OCI-LY7 (cell line): ENCODE data around the gene SUSD3. TPM values are rescaled to one million over a fixed set of nuclear protein-coding genes. Genes with fewer than 3 reads are reported as not detected.

ENCODE experiments used
- BruUV-seq: library from RNA; stranded (reverse); fragments of 400-500 nt; replicated peaks from 2 replicates; lab custom pipeline; 2021; lab: Mats Ljungman, UMichigan
- CTCF ChIA-PET: fragments of 300-600 bp; sonication (Branson Sonifier 250); formaldehyde crosslinking; loops from one replicate; lab custom pipeline; 2022; ENCODE audit warnings: antibody characterized with exemption; ENCODE audit not compliant: unreplicated experiment; lab: Charles Lee
- POLR2A ChIA-PET: fragments of 300-600 bp; sonication (Branson Sonifier 250); formaldehyde crosslinking; loops from one replicate; lab custom pipeline; 2022; ENCODE audit warnings: antibody characterized with exemption; lab: Charles Lee
- DNase-seq: peaks from one replicate; pipeline ENCODE4 v3.0.0-alpha.2; 2015; ENCODE audit warnings: low spot score
- H2AFZ ChIP-seq: fragments of 200-600 bp; sonication (generic), shearing (Covaris generic); 2 replicates; pipeline ENCODE4 v1.6.1; 2014; ENCODE audit warnings: mild to moderate bottlenecking, antibody characterized with exemption, low read length, moderate library complexity
- H3K27ac ChIP-seq: fragments of 200-600 bp; sonication (generic); 2 replicates; pipeline ENCODE4 v1.5.1; 2014; ENCODE audit warnings: mixed run types, low read depth, mild to moderate bottlenecking, moderate library complexity, low read length, inconsistent platforms; ENCODE audit not compliant: poor library complexity, severe bottlenecking
- H3K36me3 ChIP-seq: fragments of 200-600 bp; sonication (generic); 2 replicates; pipeline ENCODE4 v1.6.1; 2014; ENCODE audit warnings: mild to moderate bottlenecking, antibody characterized with exemption, low read length, moderate library complexity, mixed read lengths; ENCODE audit not compliant: insufficient read depth
- H3K4me1 ChIP-seq: fragments of 200-600 bp; sonication (generic); 2 replicates; pipeline ENCODE4 v1.5.1; 2014; ENCODE audit warnings: mild to moderate bottlenecking, low read length; ENCODE audit not compliant: insufficient read depth, poor library complexity, severe bottlenecking
- H3K4me2 ChIP-seq: fragments of 200-600 bp; sonication (generic); 2 replicates; pipeline ENCODE4 v1.6.1; 2014; ENCODE audit warnings: mild to moderate bottlenecking, low read length
- H3K4me3 ChIP-seq: fragments of 200-600 bp; sonication (generic); 2 replicates; pipeline ENCODE4 v1.5.1; 2014; ENCODE audit warnings: mild to moderate bottlenecking, low read depth, low read length; ENCODE audit not compliant: poor library complexity, severe bottlenecking
- H3K79me2 ChIP-seq: fragments of 200-600 bp; sonication (generic); 2 replicates; pipeline ENCODE4 v1.6.1; 2016; ENCODE audit warnings: low read depth, mild to moderate bottlenecking, low read length, moderate library complexity, mixed read lengths; ENCODE audit not compliant: insufficient read depth
- H3K9me2 ChIP-seq: fragments of 200-600 bp; sonication (generic); 2 replicates; pipeline ENCODE4 v1.6.1; 2016; ENCODE audit warnings: mild to moderate bottlenecking, low read length, mixed read lengths; ENCODE audit not compliant: insufficient read depth
- H3K9me3 ChIP-seq: fragments of 200-600 bp; sonication (generic); 2 replicates; pipeline ENCODE4 v1.6.1; 2014; ENCODE audit warnings: mild to moderate bottlenecking, mixed run types, low read length, mixed read lengths
- H4K20me1 ChIP-seq: fragments of 200-600 bp; sonication (generic); 2 replicates; pipeline ENCODE4 v1.6.1; 2014; ENCODE audit warnings: mild to moderate bottlenecking, antibody characterized with exemption, low read length, moderate library complexity, mixed read lengths; ENCODE audit not compliant: insufficient read depth
- EZH2phosphoT487 ChIP-seq: fragments of 200-600 bp; sonication (generic); IDR thresholded peaks from 2 replicates; pipeline ENCODE4 v1.6.1; 2018; ENCODE audit warnings: low read depth, borderline replicate concordance, mild to moderate bottlenecking, mixed run types, antibody characterized with exemption, low read length, moderate library complexity, mixed read lengths
- intact Hi-C: fragments of 100-400 bp; cut with micrococcal nuclease; formaldehyde crosslinking; loops from one replicate; pipeline ENCODE4 v1.10.0; 2022; ENCODE audit not compliant: unreplicated experiment
- total RNA-seq, 2 experiments: library from RNA; depleted of rRNA in 1 of 2; stranded (reverse); fragments of >200 nt in 1 of 2; shearing (Covaris generic) in 1 of 2; gene quantifications; 2 replicates each; pipeline ENCODE4 v1.2.3, GENCODE V29; 2014 to 2022
- TF ChIP-seq, protein P1 (sequence below): fragments of 200-600 bp; sonication (generic); conservative IDR thresholded peaks from 2 replicates; pipeline ENCODE4 v1.5.1; 2014; ENCODE audit warnings: mild to moderate bottlenecking, antibody characterized with exemption, low read length, moderate library complexity, mixed read lengths

SUSD3 gene
- total RNA-seq, 2 experiments from 2014 or later, result 94.1 to 201 TPM

DNA sequence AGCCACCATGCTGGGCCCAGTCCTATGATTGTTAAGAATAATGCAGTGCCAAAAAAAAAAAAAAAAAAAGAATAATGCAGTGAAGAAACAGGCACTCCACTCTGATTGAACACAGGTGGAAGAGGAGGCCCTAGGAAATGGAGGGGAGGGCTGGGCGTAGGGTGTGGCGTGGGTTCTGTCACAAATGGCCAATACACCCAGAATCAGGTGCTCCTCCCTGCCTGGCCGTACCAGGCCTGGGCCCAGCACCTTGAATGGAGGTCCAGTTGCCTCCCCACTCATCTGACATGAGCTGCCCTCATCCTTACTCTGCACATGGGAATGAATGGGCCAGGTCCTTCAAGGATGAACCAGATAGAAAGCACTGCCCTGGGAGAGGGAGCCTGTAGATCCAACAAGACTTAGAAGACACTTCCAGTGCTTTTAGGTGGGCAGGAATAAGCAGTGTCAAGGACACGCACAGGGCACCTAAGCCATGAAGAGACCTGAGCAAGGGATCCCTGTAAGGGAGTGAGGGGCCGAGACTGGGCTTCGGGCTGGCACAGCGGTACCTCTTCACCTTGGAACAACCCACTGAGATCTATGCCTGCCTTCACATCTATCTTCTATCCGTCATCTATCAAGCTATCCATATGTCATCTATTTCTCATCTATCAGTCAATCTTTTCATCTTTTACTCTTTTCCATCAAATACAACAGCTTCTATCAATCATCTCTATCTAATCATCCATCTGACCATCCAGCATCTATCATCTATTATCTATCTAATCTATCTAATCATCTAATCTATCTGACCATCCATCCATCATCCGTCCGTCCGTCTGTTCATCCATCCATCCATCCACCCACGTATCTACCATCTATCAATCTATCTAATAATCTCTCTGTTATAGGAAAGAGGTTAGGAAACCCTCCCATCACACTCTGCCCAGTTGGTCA is 59.7 kb downstream of the SUSD3 start:
- no peaks in the 10 kb centered on the region for H3K9me2 ChIP-seq
- no peak overlapping the region for H3K27ac ChIP-seq
- no TSS peak for BruUV-seq
- ChIA-PET CTCF (no interaction called here), POLR2A (no interaction called here)
- H4K20me1 ChIP-seq, result no peaks in the 10 kb centered on the region
- no peak overlapping the region for H3K4me3 ChIP-seq
- H3K4me1 ChIP-seq, result peaks cover 17% of the 10 kb centered on the region
- H3K36me3 ChIP-seq, result no peaks in the 10 kb centered on the region
- no peak overlapping the region for H2AFZ ChIP-seq
- intact Hi-C loops, result no loop called here
- no peaks in the 10 kb centered on the region for H3K9me3 ChIP-seq
- no peak overlapping the region for H3K4me2 ChIP-seq
- DNase-seq, result no peak
- H3K79me2 ChIP-seq, result no peaks in the 10 kb centered on the region
- no peak for TF ChIP-seq EZH2phosphoT487

DNA sequence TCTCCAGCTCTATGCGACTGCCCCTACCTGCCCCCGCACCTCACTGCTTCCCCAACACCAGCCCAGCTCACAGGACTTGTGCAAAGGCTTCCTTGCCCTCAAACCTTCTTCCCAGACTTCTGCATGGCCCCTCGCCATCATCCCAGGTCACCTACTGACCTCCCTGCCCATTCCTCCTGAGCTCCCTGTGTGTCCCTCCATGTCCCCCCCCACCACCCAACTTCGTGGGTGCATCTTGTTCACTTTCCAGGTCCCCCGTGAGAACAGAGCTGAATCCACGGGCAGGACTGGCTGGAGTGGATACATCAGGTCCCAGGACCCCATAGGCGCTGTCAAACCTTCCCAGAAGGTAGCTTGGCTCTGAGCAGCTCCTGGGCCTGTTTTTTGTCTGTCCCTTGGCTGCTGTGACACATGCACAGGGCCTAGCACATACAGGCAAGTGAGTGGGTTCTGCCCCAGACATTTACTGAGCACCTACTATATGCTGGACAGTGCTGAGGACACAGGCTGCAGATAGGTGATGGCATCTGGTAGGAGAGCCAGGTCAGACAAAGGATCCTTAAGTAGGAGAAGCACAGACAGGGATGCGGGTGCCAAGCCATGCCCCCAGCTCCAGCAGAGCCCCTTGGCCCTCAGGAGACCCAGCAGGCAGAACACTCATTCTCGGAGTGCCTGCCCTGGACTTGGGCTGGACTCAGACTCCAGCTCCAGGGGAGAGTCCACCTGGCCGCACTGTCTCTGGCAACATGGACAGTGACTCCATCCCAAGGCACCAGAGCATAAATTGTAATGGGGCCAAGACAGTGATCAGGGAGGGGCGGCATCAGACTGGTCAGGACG is 60.6 kb downstream of the SUSD3 start:
- Histone ChIP-seq H3K36me3 (no peaks in the 10 kb centered on the region), H3K4me2 (no peak overlapping the region), H3K79me2 (no peaks in the 10 kb centered on the region), H4K20me1 (no peaks in the 10 kb centered on the region), H3K4me3 (no peak overlapping the region), H3K9me2 (no peaks in the 10 kb centered on the region), H2AFZ (no peak overlapping the region), H3K4me1 (peaks cover 12% of the 10 kb centered on the region), H3K27ac (no peak overlapping the region), H3K9me3 (no peaks in the 10 kb centered on the region)
- CTCF ChIA-PET, result no interaction called here
- POLR2A ChIA-PET, result no interaction called here
- TF ChIP-seq, protein P1, sequence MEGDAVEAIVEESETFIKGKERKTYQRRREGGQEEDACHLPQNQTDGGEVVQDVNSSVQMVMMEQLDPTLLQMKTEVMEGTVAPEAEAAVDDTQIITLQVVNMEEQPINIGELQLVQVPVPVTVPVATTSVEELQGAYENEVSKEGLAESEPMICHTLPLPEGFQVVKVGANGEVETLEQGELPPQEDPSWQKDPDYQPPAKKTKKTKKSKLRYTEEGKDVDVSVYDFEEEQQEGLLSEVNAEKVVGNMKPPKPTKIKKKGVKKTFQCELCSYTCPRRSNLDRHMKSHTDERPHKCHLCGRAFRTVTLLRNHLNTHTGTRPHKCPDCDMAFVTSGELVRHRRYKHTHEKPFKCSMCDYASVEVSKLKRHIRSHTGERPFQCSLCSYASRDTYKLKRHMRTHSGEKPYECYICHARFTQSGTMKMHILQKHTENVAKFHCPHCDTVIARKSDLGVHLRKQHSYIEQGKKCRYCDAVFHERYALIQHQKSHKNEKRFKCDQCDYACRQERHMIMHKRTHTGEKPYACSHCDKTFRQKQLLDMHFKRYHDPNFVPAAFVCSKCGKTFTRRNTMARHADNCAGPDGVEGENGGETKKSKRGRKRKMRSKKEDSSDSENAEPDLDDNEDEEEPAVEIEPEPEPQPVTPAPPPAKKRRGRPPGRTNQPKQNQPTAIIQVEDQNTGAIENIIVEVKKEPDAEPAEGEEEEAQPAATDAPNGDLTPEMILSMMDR, result no peak
- TF ChIP-seq EZH2phosphoT487, result no peak
- no peak for DNase-seq
- no TSS peak for BruUV-seq
- intact Hi-C loops, result no loop called here

DNA sequence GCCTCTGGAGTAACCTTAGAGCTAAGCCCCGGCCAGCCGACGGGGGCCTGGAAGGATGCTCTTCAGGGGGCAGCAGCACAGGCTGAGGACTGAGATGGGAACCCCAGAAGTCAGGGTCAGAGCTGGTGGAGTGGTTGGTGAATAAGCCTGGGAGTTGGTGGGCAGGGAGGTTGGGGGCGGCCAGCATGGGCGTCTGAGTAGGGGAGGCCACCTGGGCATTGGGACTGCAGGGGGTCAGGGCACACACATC is 61.1 kb downstream of the SUSD3 start:
- Histone ChIP-seq H3K4me1 (peaks cover 12% of the 10 kb centered on the region), H4K20me1 (no peaks in the 10 kb centered on the region), H2AFZ (no peak overlapping the region), H3K27ac (no peak overlapping the region), H3K4me2 (peak overlapping the region; percentile 28; the same call in 1 of the 2 replicates), H3K9me2 (no peaks in the 10 kb centered on the region), H3K79me2 (no peaks in the 10 kb centered on the region), H3K36me3 (no peaks in the 10 kb centered on the region), H3K9me3 (no peaks in the 10 kb centered on the region), H3K4me3 (no peak overlapping the region)
- DNase-seq, result no peak
- CTCF ChIA-PET, result no interaction called here
- intact Hi-C loops, result no loop called here
- TF ChIP-seq, protein P1, result no peak
- no peak for TF ChIP-seq EZH2phosphoT487
- BruUV-seq, result no TSS peak
- POLR2A ChIA-PET, result no interaction called here
